GM12892 (cell line): Measurements from ENCODE around the gene FAM20C.

Experiments used
- DNase-seq: peaks from one replicate; pipeline ENCODE4 v3.0.0; 2011; ENCODE audit not compliant: insufficient read length
- FAIRE-seq: peaks from 2 replicates; lab custom pipeline; 2011; peaks lifted over from hg19 to GRCh38; lab: Jason Lieb, UNC
- POLR2A ChIP-seq: IDR thresholded peaks from 2 replicates; pipeline ENCODE4 v1.6.1; 2011; ENCODE audit warnings: low read depth, low read length, control low read depth
- POLR2AphosphoS5 ChIP-seq: IDR thresholded peaks from 2 replicates; pipeline ENCODE4 v1.6.1; 2011; ENCODE audit warnings: low read depth, low read length, control low read depth
- TAF1 ChIP-seq: IDR thresholded peaks from 2 replicates; pipeline ENCODE4 v1.6.1; 2011; ENCODE audit warnings: low read depth, mild to moderate bottlenecking, control low read depth, low read length, borderline replicate concordance

The FAM20C gene

DNA sequence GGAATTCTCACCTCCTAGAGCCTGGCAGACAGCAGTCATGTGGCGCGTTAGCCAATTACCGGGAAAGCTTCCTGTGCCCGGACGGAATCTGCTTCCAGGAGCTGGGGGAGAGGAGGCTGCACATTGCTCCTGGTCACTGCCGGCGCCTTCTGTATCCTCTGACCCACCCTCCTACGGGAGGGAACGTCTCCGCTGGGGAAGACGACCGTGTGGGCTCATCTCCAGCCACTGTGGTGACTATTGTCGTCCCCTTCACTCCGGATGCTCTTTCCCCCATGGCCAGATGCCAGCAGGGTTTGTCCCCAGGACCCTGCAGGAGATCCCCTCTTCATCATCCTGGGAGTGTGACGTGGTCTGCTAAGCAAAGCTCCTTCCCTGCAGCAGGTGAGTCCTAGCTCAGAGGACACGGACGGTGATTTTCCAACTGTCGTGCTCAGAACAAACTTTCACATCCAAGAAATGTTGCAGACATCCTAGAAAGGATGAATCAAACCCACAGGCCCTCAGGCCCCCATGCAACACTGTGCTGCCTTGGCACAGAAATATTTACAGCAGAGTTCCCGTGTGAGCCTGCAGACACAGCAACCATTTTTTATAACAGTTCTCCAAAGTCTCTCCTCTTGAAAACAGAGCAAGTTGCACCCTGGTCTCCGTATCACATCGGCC is 29.6 kb upstream of the FAM20C start:
- no peak for FAIRE-seq
- TF ChIP-seq TAF1 (no peak), POLR2A (no peak), POLR2AphosphoS5 (no peak)
- DNase-seq, result no peak

DNA sequence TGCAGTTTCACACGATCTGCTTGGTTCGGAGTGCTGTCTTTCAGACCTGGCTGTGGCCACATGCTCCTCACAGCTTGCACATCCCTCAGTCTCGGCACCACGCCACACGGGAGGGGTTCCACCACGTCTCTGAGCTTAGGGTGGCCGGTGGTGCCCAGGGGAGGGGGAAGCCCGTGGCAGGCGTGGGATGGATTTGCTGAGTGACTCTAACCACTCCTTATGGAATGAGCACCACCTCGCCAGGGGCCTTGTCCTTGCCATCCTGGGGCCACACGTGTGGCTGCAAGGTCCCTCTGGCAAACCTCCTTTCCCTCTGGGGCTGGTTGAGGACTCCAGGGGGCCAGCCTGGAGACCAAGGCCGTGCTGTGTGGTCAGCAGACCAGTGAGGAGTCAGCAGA is 29.1 kb upstream of the FAM20C start:
- no peak for DNase-seq
- no peak for FAIRE-seq
- no peak for TF ChIP-seq POLR2A
- no peak for TF ChIP-seq TAF1
- no peak for TF ChIP-seq POLR2AphosphoS5

DNA sequence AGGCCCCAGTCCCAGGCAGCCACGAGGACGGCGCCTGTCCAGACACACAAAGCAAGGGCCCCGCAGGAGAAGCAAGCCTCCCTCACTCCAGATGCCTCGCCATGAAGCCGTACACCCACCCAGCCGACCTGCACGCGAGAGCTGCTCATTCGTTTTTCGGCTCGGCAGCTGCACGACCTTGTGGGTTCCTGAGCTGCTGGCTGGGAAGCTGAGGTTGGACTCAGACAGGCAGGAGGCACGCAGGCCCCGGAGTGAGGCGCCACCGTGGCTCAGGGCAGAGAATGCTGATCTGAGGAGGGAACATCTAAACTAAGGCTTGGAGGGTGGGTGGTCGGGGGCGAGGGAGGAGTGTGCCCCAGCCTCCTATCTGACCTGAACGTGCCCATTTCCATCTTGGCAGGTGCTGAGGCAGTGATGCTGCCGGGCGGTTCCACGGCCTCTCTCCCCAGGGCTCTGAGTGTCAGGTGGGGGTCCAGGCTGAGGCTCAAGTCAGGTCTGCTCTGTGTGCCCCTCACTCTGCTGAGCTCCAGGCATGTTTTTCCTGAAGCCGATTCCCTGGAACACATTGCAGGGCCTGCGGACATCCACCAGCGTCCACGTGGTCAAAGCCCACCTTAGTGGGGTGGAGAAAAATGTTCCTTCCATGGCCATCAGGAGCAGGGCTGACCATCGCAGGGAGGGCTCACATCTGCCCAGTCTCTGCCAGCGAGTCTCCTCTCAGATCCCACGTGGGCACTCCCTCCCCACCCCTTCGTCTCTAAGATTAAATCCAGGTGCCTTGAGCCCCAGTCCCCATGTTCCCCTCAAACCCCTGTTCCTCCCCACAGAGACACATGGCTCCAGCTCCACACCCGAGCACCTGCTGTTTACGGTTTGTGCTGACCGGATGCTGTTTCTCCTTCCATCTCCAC is 28.1 kb upstream of the FAM20C start:
- FAIRE-seq (no peak), DNase-seq (no peak)
- TF ChIP-seq POLR2AphosphoS5, result no peak
- no peak for TF ChIP-seq POLR2A
- TF ChIP-seq TAF1, result no peak

DNA sequence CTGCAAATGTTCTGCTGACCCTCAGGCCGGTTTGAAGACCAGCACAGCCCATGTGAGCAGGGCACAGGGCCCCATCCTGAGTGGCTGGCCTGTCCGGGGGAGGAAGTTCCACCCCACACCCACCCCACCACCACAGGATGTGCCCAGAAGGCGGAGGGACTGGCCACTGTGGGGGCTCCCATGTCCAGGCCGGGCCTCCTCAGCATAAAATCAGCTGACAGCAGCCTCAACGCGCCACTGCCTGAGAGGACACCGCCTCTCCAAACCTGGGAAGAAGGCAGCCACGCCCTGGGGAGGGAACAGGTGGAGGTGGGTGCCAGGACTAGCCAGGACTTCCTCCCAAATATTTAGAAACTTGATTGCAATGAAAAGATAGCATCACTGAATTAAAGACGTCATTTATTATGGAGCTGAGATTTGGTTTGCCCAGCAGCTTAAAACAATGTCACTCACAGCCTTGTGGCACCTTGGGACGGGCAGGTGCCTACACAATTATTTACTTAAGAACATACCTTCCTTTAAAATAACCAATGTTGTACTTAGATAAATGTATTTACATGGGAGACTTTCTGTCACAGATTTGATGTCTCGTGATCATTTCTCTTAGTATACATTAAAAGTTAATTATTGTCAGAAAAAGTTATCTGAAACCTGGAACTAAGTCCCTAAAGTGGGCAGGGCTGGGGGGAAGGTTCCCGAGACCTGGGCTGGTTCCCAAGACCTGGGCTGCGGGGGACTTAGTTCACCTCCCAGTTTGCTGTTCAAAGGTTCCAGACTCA is 27.3 kb upstream of the FAM20C start:
- DNase-seq, result no peak
- FAIRE-seq, result no peak
- TF ChIP-seq POLR2A (no peak), POLR2AphosphoS5 (no peak), TAF1 (no peak)

DNA sequence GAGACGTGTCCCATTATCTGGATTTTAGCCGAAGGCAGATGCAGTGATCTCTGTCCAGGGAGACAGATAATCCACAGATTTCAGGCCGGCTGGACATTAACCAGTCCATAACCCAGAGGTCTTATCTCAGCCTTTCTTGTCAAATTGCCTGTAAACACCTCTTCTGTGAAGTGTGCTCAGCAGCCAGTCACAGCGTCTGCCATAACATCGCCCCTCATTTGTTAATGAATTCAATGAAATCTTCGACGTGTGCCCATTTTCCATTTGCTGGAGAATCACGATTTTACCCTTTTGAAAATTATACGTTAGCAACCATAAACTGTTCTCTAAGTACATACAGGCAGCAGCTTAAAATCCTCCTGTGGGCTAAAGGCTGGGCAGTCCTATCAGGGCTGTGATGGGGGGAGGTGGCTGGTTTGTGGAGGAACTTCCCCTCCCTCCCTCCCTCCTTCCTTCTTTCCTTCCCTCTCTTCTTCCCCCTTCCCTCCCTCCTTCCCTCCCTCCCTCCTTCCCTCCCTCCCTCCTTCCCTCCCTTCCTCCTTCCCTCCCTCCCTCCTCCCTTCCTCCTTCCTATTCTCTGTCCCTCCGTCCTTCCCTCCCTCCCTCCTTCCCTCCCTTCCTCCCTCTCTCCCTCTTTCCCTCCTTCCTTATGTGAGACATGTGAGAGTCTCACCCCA is 26.6 kb upstream of the FAM20C start:
- no peak for FAIRE-seq
- TF ChIP-seq TAF1, result no peak
- no peak for TF ChIP-seq POLR2AphosphoS5
- TF ChIP-seq POLR2A, result no peak
- no peak for DNase-seq

DNA sequence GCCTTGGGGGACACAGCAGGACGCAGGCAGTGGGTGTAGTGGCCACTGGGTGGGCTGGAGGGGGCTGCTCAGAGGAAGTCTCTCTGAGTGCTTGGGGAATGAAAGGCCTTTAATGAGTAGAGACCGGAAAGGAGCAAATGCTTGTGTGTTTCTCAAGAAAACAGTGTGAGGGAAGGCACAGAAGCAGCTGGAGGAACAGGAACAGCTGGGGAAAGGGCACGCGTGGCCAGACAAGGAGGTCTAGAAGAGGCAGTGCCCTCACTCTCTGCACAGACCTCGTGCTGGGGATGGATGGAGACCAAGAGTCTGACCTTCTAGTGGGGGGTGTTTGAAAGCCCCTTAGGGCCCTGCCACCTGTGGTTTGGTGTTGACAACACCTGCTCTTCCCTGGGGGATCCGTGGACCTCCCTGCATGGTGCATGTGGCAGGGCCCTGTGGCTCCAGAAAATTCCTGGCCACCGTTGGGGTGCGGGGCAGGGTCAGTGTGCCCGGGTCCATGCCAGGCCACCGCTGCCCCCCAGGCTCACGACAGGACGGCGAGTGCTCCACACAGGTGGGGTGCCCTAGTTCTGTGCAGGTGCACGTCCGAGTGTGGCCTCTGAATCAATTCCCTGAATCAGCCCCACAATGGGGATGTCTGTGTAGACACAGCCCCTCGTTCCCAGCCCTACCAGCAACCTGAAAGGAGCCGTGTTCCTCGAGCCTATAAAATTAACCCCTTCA is 25.9 kb upstream of the FAM20C start:
- FAIRE-seq (no peak), DNase-seq (no peak)
- TF ChIP-seq POLR2A, result no peak
- TF ChIP-seq POLR2AphosphoS5, result no peak
- no peak for TF ChIP-seq TAF1

DNA sequence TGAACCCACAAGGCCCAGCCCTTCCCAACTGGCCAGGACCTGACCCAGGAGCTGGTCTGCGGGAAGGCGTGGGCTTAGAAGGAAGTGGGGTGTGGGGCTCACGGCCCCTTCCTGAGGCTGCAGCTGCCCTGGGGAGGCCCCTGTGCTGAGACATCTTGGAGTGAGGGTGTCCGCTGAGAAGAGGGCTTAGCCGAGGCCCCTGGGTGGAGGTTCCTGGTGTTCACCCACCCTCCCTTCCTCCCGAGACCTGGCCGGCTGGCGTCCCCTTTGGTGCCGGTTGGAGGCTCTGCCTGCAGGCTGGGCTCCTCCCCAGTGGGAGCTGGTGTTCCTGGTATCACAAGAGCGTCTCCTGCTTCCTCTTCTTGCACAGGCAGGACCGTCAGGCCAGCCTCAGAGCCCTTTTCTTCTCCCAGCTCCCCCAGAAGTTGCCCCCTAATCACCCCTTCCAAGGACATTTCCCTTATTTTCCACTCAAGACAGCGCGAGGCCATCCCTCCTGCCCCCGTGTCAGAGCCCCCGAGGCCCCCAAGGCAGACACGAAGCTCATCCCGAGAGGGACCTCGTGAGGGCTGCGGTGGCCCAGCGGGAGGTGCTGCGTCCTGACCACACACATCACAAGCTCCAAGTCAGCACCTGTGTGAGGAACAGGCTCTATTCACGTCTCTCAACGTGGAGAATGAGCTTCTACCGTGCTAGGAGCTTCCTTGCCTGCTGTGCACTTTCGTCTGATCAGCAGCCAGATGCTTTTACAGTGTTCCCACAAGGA is 25.1 kb upstream of the FAM20C start:
- DNase-seq (no peak), FAIRE-seq (no peak)
- no peak for TF ChIP-seq POLR2A
- TF ChIP-seq TAF1, result no peak
- TF ChIP-seq POLR2AphosphoS5, result no peak

DNA sequence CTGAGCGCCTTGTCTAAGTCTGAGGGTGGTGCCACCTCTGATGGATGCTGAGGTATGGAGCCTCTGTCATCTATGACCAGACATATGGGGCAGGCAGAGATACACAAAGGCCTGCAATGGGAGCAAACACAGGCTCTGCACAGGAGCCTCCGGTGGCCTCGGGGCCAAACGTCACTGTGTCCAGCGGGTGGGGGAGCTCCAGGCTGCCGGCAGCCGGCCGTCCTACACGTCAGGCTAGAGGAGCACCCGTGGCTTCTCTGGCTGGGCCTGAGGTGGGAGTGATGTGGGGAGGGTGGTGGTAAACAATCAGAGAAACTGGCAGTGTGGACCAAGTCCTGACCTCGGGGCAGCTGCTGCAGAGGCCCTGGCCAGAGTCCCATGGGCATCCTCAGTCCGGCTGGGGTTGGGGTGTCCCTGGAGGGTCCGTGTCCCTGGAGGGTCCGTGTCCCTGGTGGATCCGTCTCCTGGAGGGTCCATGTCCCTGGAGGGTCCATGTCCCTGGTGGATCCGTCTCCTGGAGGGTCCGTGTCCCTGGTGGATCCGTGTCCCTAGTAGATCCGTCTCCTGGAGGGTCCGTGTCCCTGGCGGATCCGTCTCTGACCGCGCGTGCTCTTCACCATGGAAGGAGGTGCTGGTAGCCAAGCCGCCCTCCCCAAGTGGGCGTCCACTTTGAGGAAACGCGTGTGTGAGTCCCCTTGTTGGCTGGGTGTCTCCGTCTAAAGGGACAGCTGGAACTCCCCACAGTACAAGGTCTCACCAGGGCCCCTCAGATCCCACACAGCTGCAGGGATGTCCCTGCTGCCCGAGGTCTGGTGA is 24.2 kb upstream of the FAM20C start:
- DNase-seq, result no peak
- no peak for TF ChIP-seq TAF1
- TF ChIP-seq POLR2A, result no peak
- TF ChIP-seq POLR2AphosphoS5, result no peak
- FAIRE-seq, result no peak

DNA sequence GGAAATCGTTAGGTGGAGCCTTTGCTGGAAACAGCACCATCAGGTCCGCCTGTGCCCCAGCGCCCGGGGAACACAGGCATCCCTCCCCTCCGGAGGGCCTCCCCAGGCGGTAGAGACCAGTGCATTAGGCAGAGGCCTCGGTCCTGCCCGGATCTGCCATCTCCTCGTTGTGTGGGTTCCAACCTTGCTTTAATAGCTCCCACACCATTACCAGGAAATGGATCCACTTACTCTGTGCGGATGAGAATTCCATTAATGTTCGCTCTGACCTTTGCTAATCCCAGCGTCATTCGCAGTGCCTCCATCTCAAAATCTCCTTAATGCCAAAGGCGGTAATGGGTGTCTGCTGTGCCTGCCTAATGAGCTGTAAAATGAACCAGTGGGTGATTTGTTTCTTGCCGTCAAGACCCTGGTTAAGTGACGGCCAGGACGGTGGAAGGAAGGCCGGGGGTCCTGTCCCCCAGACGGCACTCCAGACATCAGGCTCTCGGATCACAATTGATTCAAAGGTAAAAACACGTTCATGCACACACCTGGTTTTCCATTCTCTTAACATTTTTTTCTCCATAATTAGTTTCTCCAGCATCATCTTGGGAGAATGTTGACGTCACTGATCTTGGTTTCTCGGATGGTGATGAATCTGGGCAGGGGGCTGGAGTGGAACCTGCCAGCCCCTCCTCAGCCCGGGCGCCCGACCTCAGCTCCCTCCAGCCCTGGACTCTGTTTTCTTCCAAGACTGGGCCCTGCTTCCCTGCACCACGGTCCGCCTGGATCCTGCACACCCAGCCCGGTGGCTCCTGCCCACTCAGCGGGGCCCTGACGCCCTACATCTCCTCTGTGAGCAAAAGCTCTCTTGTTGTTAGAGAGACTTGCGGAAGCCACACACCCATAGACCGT is 22.8 kb upstream of the FAM20C start:
- no peak for DNase-seq
- TF ChIP-seq POLR2A (no peak), POLR2AphosphoS5 (no peak), TAF1 (no peak)
- no peak for FAIRE-seq
